NCI-H146 treated with DMSO at 0.1 percent for 48 hours (cell line): ENCODE measurements around the gene TBC1D2.
A peak's percentile ranks its signal among the peaks of the same experiment; 100 is the strongest.
"Not testable (repeated sequence)": the region's sequence is repeated elsewhere in the genome, so short reads cannot be mapped to it uniquely, and the experiment has no call there.

Source experiments
- DNase-seq: peaks from one replicate; lab custom pipeline; 2025; ENCODE audit not compliant: unreplicated experiment; lab: John Stamatoyannopoulos, UW

The TBC1D2 gene

GRCh38 chr9:98255578-98256296 lies at the start of gene TBC1D2:
TSS of gene TBC1D2 (minus strand) at chr9:98255649. CDS start at chr9:98255541, 108 bp downstream.
- peak; percentile 78 for DNase-seq

DNA sequence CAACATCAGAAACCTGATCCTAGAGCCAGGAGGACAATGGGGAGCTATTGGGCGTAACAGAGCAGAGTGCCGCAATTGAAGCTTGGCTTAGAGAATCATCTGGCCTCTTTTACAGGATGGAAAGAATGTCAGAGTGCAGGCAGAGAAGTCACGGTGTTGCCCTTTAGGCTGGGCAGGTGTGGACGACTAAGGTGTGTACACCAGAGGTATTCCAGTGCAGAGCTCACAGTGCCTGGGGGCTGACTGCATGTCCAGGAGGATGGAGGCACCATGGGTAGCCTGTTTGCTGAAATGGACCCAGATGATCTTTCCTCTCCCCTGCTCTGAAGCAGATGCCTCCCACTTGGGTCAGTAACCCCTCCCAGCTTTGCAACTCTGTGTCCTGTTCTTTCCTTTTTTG lies 48.9 kb upstream of the TBC1D2 start:
- no peak for DNase-seq

DNA sequence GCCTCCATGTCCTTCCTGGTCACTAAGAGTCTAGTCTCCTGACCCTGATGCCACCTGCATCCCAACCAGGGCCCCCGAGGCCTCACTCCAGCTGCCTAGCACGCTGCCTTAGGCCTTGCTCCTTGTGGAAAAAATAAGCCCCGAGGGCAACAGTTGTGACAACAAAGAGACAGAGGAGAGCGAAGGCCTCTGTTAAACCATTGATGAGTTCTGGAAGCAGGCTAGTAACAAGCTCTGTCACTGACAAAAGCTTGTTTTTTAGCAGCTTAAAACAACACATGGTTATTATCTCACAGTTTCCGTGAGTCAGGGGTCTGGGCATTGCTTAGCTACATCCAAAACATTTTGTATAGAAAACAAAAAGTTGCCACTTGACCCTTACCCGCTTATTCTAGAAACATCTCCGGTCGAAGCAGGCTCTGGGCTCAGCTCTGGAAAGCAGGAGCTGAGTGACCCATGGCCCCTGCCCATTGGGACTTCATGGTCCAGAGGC lies 48.2 kb upstream of the TBC1D2 start:
- peak; percentile 23 for DNase-seq

DNA sequence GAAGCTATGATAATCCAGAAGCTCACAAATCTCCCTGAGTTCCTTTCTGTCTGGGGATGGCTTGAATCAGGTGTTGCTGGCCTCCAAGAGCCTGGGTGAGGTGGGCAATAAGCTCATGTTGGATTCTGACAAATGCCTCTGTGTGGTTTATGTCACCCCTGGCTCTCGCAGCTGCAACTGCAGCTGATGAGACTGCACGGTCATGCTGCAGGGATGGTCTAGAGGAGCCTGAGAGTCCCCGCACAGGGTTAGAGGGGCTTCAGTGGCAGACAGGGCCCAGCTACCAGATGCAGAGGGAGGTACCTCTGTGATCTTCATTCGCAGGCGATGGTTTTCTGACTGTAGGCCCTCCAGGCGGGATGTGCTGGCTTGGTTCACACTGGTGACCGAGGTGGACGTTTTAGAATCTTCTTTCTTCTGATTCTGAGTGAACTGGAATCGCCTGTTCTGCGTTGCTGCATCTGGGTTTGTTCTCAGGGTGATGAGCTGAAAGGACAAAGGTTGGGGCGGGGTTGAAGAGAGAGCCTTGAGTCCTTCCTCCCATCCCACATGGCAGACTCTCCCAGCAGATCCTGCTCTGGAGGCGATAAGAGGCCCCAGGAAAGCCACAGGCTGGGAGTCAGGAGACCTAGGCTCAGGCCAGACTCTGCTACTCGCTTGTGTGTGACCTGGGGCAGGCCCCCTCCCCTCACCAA lies 47.6 kb upstream of the TBC1D2 start:
- no peak for DNase-seq

DNA sequence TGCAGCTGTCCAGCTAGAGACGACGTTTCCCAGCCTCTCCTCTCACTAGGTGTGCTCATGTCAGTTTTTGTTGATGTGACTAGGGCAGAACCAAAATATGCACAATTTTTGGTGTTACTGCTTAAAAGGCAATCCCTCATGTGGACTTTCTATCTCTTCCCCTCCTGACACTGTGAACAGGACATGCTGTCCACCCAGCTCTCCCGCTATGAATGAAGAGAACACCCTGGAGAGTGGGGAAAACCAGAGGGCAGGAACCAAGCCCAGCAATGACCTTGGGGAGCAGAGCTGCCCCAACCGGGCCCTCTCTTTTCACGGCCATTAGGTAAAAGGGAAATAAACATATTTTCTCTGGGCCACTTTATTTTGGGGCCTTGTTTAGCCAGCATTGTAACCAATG lies 46.7 kb upstream of the TBC1D2 start:
- DNase-seq: no peak

- DNase-seq: no peak
Measured at GRCh38 chr9:98300611-98301010, 45.2 kb upstream of the TBC1D2 start.

GRCh38 chr9:98298476-98298875 lies 43.0 kb upstream of the TBC1D2 start:
- DNase-seq: no peak

- DNase-seq: no peak
Measured at GRCh38 chr9:98295824-98296223, 40.4 kb upstream of the TBC1D2 start.

GRCh38 chr9:98291820-98292219 lies 36.4 kb upstream of the TBC1D2 start:
- DNase-seq: no peak

DNA sequence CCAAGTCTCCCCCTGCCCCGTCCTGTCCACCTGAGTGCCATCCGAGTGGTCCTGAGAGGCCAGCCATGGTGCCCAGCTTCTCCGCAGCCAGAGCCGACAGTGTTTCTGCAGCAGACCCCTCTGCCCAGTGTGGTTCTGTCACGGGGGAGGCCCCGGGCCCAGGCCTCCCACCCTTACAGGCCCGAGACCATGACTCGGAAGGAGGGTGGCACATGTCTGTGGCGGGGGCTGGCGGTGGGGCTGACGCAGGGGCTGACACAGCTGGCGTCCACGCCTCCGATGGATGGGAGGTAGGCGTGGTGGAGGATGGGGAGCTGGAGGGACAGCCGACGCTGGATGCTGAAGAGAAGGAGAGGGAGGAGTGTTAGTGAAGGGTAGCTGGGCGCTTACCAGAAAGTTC lies 35.0 kb upstream of the TBC1D2 start:
- DNase-seq: no peak

DNA sequence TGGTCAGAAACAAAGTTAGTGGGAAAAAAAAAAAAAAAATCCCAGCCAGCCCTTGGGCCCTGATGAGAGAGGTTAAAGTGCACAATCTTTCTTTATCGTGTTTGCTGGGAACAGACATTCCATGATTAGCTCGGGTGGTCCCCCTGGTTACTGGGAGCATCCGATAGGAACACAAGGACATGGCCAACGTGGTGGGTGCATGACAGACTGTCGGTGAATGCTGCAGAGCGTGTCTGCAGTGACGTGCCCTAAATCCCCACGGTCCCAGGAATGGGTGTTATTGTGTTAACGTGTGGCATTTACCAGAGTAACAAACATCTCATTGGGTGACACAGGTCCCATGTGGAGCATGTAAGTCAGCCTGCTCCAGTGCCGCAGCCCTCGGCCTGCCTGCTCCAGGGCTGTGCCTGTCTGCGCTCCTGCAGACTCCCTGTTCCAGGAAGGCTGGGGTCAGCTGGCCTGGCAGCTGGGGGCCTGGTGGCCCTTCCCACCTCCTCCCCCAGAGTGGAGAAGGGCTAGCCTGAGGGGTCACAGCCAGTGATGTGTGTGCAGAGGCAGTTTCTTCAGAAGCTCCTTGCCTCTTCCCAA lies 34.3 kb upstream of the TBC1D2 start:
- DNase-seq: no peak

DNA sequence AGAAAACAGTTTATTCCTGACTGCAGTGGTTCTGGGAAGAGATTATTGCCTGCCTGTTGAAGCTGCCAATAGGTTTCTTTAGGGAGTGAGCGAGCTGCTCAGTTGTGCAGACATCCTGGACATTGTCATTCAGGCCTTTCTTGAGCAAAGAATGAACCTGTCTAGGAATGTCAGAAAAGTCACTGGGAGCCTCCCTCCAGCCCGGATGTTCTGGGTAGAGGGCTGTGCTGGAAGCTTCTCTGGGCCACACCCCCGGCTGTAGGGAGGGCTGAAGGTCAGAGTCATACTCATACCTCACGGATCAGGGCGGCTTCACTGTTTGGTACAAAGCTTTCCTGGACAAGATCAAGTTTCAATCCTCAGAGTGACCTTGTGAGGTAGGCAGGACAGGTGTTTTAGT lies 33.4 kb upstream of the TBC1D2 start:
- no peak for DNase-seq

GRCh38 chr9:98287384-98287783 lies 31.9 kb upstream of the TBC1D2 start:
- no peak for DNase-seq

- no peak for DNase-seq
Measured at GRCh38 chr9:98285446-98285845, 30.0 kb upstream of the TBC1D2 start.

DNA sequence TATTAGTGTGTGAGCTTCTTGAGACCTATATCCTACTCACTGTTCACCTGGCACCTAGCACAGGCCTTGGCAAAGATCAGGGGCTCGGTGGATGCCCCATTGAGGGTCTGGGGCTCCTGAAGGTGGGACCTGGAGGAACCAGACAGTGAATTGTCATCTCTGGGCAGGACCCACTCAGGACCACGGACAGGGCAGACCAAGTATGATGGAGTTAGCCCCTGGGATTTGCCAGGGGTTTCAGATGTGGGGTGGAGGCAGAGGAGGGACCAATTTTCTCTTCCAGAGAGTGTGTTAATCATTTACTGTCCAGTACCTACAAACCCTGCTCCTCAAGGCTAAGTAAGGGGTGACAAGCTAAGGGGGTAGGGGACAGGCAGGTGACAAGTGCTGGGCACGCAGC lies 29.3 kb upstream of the TBC1D2 start:
- no peak for DNase-seq

DNA sequence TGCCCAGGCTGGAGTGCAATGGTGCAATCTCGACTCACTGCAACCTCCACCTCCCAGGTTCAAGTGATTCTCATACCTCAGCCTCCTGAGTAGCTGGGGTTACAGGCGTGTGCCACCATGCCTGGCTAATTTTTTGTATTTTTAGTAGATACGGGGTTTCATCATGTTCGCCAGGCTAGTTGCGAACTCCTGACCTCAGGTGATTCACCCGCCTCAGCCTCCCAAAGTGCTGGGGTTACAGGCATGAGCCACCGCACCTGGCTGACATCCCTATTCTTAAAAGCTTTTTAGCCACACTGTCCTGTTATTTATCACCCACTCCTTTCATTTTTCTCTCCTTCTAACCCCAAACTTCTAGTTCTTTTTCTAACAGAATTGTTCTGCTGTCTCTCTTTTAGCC lies 27.7 kb upstream of the TBC1D2 start:
- DNase-seq: not testable (repeated sequence)

DNA sequence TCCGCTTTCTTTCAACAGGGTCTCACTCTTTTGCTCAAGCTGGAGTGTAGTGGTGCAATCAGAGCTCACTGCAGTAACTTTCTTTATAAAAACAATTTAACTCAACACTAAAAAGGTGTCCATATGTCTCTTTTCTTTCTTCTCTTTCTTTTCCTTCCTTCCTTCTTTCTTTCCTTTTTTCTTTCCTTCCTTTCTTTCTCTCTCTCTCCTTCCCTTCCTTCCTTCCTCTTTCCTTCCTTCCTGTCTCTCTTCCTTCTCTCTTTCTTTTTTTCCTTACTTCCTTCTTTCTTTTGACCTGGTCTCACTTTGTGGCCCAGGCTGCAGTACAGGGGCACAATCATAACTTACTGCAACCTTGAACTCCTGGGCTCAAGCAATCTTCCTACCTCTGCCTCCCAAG lies 25.8 kb upstream of the TBC1D2 start:
- no peak for DNase-seq

GRCh38 chr9:98280574-98280973 lies 25.1 kb upstream of the TBC1D2 start:
- peak; percentile 83 for DNase-seq

- no peak for DNase-seq
Measured at GRCh38 chr9:98280162-98280561, 24.7 kb upstream of the TBC1D2 start.

DNA sequence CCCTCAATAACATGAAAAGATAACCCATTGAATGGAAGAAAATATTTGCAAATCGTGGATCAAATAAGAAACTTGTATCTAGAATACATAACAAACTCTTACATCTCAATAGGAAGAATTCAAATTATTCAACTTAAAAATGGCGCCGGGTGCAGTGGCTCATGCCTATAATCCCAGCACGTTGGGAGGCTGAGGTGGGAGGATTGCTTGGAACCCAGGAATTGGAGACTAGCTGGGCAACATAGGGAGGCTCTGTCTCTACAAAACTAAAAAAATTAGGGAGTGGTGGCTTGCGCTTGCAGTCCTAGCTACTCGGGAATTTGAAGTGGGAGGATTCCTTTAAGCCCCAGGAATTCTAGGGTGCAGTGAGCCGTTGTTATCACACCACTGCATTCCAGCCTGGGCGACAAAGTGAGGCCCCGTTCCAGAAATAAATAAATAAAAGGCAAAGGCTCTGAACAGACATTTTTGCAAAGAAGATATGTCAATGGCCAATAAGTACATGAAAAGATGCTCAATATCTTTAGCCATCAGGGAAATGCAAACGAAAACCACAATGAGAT lies 21.5 kb upstream of the TBC1D2 start:
- no peak for DNase-seq

GRCh38 chr9:98275159-98275558 lies 19.7 kb upstream of the TBC1D2 start:
- DNase-seq: no peak

DNA sequence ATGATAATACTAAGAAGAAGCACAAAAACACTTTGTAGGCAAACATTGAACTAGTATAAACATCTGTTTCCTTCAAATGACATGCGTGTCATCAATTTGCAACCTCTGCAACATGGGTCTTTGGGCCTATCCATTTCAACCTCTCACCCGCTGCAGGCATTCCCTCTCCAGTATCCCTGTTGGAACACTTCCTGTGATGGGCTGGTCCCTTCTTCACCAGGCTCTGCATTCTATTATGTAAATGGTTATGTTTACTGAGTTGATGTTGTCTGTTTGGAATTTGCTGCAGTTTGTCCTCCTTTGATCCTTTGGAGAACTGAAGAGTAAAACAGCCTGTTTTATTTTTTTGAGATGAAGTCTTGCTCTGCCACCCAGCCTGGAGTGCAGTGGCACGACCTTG lies 16.6 kb upstream of the TBC1D2 start:
- DNase-seq: no peak
